H1 (cell line): ENCODE results near the gene ZNF362. TPM values are rescaled to one million over a fixed set of nuclear protein-coding genes. Genes with fewer than 3 reads are reported as not detected.

Source experiments
- CTCF ChIA-PET: fragments of 300-600 bp; sonication (Branson Sonifier 250); formaldehyde crosslinking; loops from one replicate; lab custom pipeline; 2021; ENCODE audit not compliant: partially characterized antibody; lab: Charles Lee
- POLR2A ChIA-PET: fragments of 300-600 bp; sonication (Branson Sonifier 250); formaldehyde crosslinking; loops from one replicate; lab custom pipeline; 2021; ENCODE audit warnings: inconsistent platforms; ENCODE audit not compliant: partially characterized antibody; lab: Charles Lee
- DNase-seq, 2 experiments: peaks; one replicate each; pipeline versions ENCODE4 v3.0.0 to v3.0.0-alpha.2; 2010 to 2022; ENCODE audit warnings: low spot score in 2 of 2, low read depth in 1 of 2, mixed read lengths in 1 of 2
- FAIRE-seq: peaks from 2 replicates; lab custom pipeline; 2011; peaks lifted over from hg19 to GRCh38; lab: Jason Lieb, UNC
- H2AFZ ChIP-seq: 2 replicates; pipeline ENCODE4 v1.8.1; 2012; ENCODE audit warnings: low read length, inconsistent platforms
- H2AK5ac ChIP-seq: 2 replicates; pipeline ENCODE4 v1.6.1; 2013; ENCODE audit warnings: low read depth, low read length
- H2BK120ac ChIP-seq: replicated peaks from 2 replicates; pipeline ENCODE3; 2013; ENCODE audit warnings: low read depth, low read length, inconsistent platforms
- H2BK12ac ChIP-seq: 2 replicates; pipeline ENCODE4 v1.6.1; 2013; ENCODE audit warnings: low read depth, low read length
- H2BK15ac ChIP-seq: 2 replicates; pipeline ENCODE4 v1.6.1; 2013; ENCODE audit warnings: low read length
- H2BK20ac ChIP-seq: 2 replicates; pipeline ENCODE4 v1.6.1; 2013; ENCODE audit warnings: low read length
- H2BK5ac ChIP-seq: 2 replicates; pipeline ENCODE4 v1.6.1; 2013; ENCODE audit warnings: low read depth, low read length
- H3K14ac ChIP-seq: 2 replicates; pipeline ENCODE4 v1.6.1; 2013; ENCODE audit warnings: inconsistent platforms; ENCODE audit not compliant: insufficient read length
- H3K18ac ChIP-seq: 2 replicates; pipeline ENCODE4 v1.6.1; 2013; ENCODE audit warnings: low read length; ENCODE audit errors: extremely low read depth
- H3K23ac ChIP-seq: 2 replicates; pipeline ENCODE4 v1.6.1; 2013; ENCODE audit warnings: inconsistent platforms; ENCODE audit not compliant: insufficient read length
- H3K23me2 ChIP-seq: 2 replicates; pipeline ENCODE4 v1.6.1; 2013; ENCODE audit warnings: low read depth, low read length
- H3K27ac ChIP-seq: 2 replicates; pipeline ENCODE4 v1.6.1; 2011; ENCODE audit warnings: low read depth, low read length, inconsistent platforms
- H3K27me3 ChIP-seq, 4 experiments: replicated peaks in 1 of 4; 1 replicate in 1 of 4; 2 replicates in 3 of 4; pipeline versions ENCODE4 v1.6.1 to v1.8.1; 2011 to 2013; ENCODE audit warnings: low read length in 3 of 4, mild to moderate bottlenecking in 3 of 4, inconsistent platforms in 2 of 4, mixed read lengths in 2 of 4, moderate library complexity in 1 of 4; ENCODE audit not compliant: control insufficient read depth in 3 of 4, insufficient read depth in 3 of 4; ENCODE audit errors: extremely low read depth in 1 of 4
- H3K36me3 ChIP-seq, 4 experiments: 2 replicates each; pipeline versions ENCODE4 v1.6.1 to v1.8.1; 2011 to 2013; ENCODE audit warnings: mild to moderate bottlenecking in 4 of 4, low read length in 3 of 4, moderate library complexity in 2 of 4, control low read depth in 1 of 4, inconsistent platforms in 1 of 4; ENCODE audit not compliant: insufficient read depth in 4 of 4, control insufficient read depth in 2 of 4
- H3K4ac ChIP-seq: replicated peaks from 2 replicates; pipeline ENCODE3; 2013; ENCODE audit warnings: low read length, low read depth, mixed read lengths, inconsistent platforms; ENCODE audit not compliant: insufficient read length
- H3K4me1 ChIP-seq, 4 experiments: replicated peaks in 1 of 4; 1 replicate in 1 of 4; 2 replicates in 3 of 4; pipeline versions ENCODE4 v1.6.1 to v1.8.1; 2011 to 2013; ENCODE audit warnings: low read length in 3 of 4, inconsistent platforms in 2 of 4, mixed read lengths in 1 of 4; ENCODE audit not compliant: insufficient read depth in 4 of 4, control insufficient read depth in 3 of 4
- H3K4me2 ChIP-seq, 2 experiments: 2 replicates each; pipeline versions ENCODE4 v1.6.1 to v1.8.1; 2011 to 2013; ENCODE audit warnings: low read depth in 2 of 2, low read length in 2 of 2, control low read depth in 1 of 2, inconsistent platforms in 1 of 2, mild to moderate bottlenecking in 1 of 2; ENCODE audit not compliant: insufficient read depth in 1 of 2
- H3K4me3 ChIP-seq, 4 experiments: fragments of 200-600, 300-600 bp in 1 of 4; sonication (generic), shearing (Covaris generic), sonication (Bioruptor Twin) in 1 of 4; 2 replicates each; pipeline versions ENCODE4 v1.5.1 to v1.8.1; 2011 to 2016; ENCODE audit warnings: low read length in 4 of 4, low read depth in 3 of 4, control low read depth in 2 of 4, inconsistent platforms in 2 of 4, mild to moderate bottlenecking in 2 of 4, mixed read lengths in 1 of 4, moderate library complexity in 1 of 4; ENCODE audit not compliant: insufficient read depth in 2 of 4; ENCODE audit errors: extremely low read depth in 1 of 4
- H3K56ac ChIP-seq: replicated peaks from 2 replicates; pipeline ENCODE3; 2013; ENCODE audit warnings: low read depth, mild to moderate bottlenecking, mixed read lengths, low read length, inconsistent platforms; ENCODE audit not compliant: insufficient read length
- H3K79me1 ChIP-seq: 2 replicates; pipeline ENCODE4 v1.6.1; 2013; ENCODE audit warnings: low read depth, low read length, control low read depth
- H3K79me2 ChIP-seq, 2 experiments: 2 replicates each; pipeline versions ENCODE4 v1.6.1 to v1.8.1; 2012 to 2013; ENCODE audit warnings: low read length in 2 of 2, mild to moderate bottlenecking in 2 of 2, inconsistent platforms in 1 of 2; ENCODE audit not compliant: insufficient read depth in 2 of 2, control insufficient read depth in 1 of 2
- H3K9ac ChIP-seq, 4 experiments: replicated peaks in 1 of 4; 1 replicate in 1 of 4; 2 replicates in 3 of 4; pipeline versions ENCODE4 v1.6.1 to v1.8.1; 2011 to 2013; ENCODE audit warnings: low read depth in 3 of 4, low read length in 3 of 4, control low read depth in 2 of 4, mild to moderate bottlenecking in 2 of 4, moderate library complexity in 2 of 4, inconsistent platforms in 1 of 4; ENCODE audit errors: extremely low read depth in 1 of 4
- H3K9me3 ChIP-seq, 2 experiments: 2 replicates each; pipeline versions ENCODE4 v1.6.1 to v1.8.1; 2012 to 2013; ENCODE audit warnings: mild to moderate bottlenecking in 2 of 2, moderate library complexity in 2 of 2, control low read depth in 1 of 2, inconsistent platforms in 1 of 2, low read depth in 1 of 2, low read length in 1 of 2, mixed read lengths in 1 of 2; ENCODE audit not compliant: insufficient read depth in 2 of 2
- H4K20me1 ChIP-seq, 2 experiments: replicated peaks in 1 of 2; 2 replicates each; pipeline versions ENCODE3 to v1.8.1; 2011 to 2013; ENCODE audit warnings: inconsistent platforms in 2 of 2, low read length in 2 of 2, mild to moderate bottlenecking in 1 of 2; ENCODE audit not compliant: insufficient read depth in 2 of 2, control insufficient read depth in 1 of 2
- H4K5ac ChIP-seq: 2 replicates; pipeline ENCODE4 v1.6.1; 2013; ENCODE audit warnings: low read length, low read depth, mixed read lengths, inconsistent platforms; ENCODE audit not compliant: insufficient read length
- H4K8ac ChIP-seq: 2 replicates; pipeline ENCODE4 v1.8.0; 2013; ENCODE audit warnings: mild to moderate bottlenecking, moderate library complexity, low read length, inconsistent platforms; ENCODE audit not compliant: insufficient read depth; ENCODE audit errors: extremely low read depth
- H4K91ac ChIP-seq: replicated peaks from 2 replicates; pipeline ENCODE3; 2013; ENCODE audit warnings: low read length, mixed read lengths, inconsistent platforms; ENCODE audit not compliant: insufficient read length
- ATF3 ChIP-seq: IDR thresholded peaks from 2 replicates; pipeline ENCODE4 v1.6.1; 2011; ENCODE audit warnings: low read depth, mild to moderate bottlenecking, low read length; ENCODE audit not compliant: insufficient read depth
- BRCA1 ChIP-seq: IDR thresholded peaks from 2 replicates; pipeline ENCODE4 v1.6.1; 2012; ENCODE audit warnings: low read depth, low read length, improper control_type of control experiment
- CEBPB ChIP-seq: IDR thresholded peaks from 2 replicates; pipeline ENCODE4 v1.6.1; 2012; ENCODE audit warnings: low read depth, low read length
- EP300 ChIP-seq, 2 experiments: IDR thresholded peaks; 1 replicate in 1 of 2; 2 replicates in 1 of 2; pipeline ENCODE4 v1.6.1; 2011 to 2012; ENCODE audit warnings: low read depth in 2 of 2, low read length in 2 of 2, mild to moderate bottlenecking in 2 of 2, borderline replicate concordance in 1 of 2, inconsistent platforms in 1 of 2, moderate library complexity in 1 of 2
- GTF2F1 ChIP-seq: IDR thresholded peaks from 2 replicates; pipeline ENCODE4 v1.6.1; 2012; ENCODE audit warnings: low read depth, low read length, improper control_type of control experiment, borderline replicate concordance
- HDAC6 ChIP-seq: IDR thresholded peaks from one replicate; pipeline ENCODE4 v1.7.1; 2012; ENCODE audit warnings: low read depth, mild to moderate bottlenecking, inconsistent platforms, low read length, moderate library complexity
- JUN ChIP-seq: IDR thresholded peaks from 2 replicates; pipeline ENCODE4 v1.6.1; 2011; ENCODE audit warnings: low read depth, mild to moderate bottlenecking, improper control_type of control experiment, low read length
- JUND ChIP-seq: IDR thresholded peaks from 2 replicates; pipeline ENCODE4 v1.6.1; 2011; ENCODE audit warnings: mild to moderate bottlenecking, improper control_type of control experiment, low read length
- KDM5A ChIP-seq: fragments of 200-600 bp; IDR thresholded peaks from 2 replicates; pipeline ENCODE4 v1.7.1; 2012; ENCODE audit warnings: mild to moderate bottlenecking, low read length, inconsistent platforms, mixed read lengths
- MAFK ChIP-seq: IDR thresholded peaks from 2 replicates; pipeline ENCODE4 v1.6.1; 2012; ENCODE audit warnings: low read depth, mild to moderate bottlenecking, improper control_type of control experiment, low read length
- SIN3A ChIP-seq, 2 experiments: IDR thresholded peaks in 1 of 2; conservative IDR thresholded peaks in 1 of 2; 2 replicates each; pipeline ENCODE4 v1.6.1; 2011 to 2012; ENCODE audit warnings: low read length in 2 of 2, improper control_type of control experiment in 1 of 2, low read depth in 1 of 2, mild to moderate bottlenecking in 1 of 2
- SIX5 ChIP-seq: IDR thresholded peaks from 2 replicates; pipeline ENCODE4 v1.6.1; 2011; ENCODE audit warnings: mild to moderate bottlenecking, low read depth, low read length
- SP4 ChIP-seq: IDR thresholded peaks from 2 replicates; pipeline ENCODE4 v1.6.1; 2012; ENCODE audit warnings: low read length, inconsistent platforms
- TAF1 ChIP-seq: IDR thresholded peaks from 2 replicates; pipeline ENCODE4 v1.6.1; 2011; ENCODE audit warnings: mild to moderate bottlenecking, low read depth, low read length
- TCF12 ChIP-seq: IDR thresholded peaks from 2 replicates; pipeline ENCODE4 v1.6.1; 2011; ENCODE audit warnings: low read depth, mild to moderate bottlenecking, low read length
- WGBS, 2 experiments: shearing (Covaris generic) in 1 of 2; methylation state at CpG; one replicate each; pipeline versions ENCODE4 v1.1.6 to v1.1.7; 2013 to 2015; ENCODE audit warnings: low lambda C conversion rate in 2 of 2, mixed read lengths in 2 of 2, inconsistent platforms in 1 of 2, low coverage in 1 of 2, missing lambda C conversion rate in 1 of 2; ENCODE audit not compliant: insufficient replicate concordance in 2 of 2, insufficient coverage in 1 of 2, insufficient read length in 1 of 2; ENCODE audit errors: extremely low coverage in 1 of 2, missing lambda C conversion rate in 1 of 2; 5-methylcytosine and 5-hydroxymethylcytosine counted together
- polyA plus RNA-seq, 7 experiments: library from polyadenylated mRNA; depleted of rRNA in 3 of 7; stranded (reverse) in 5 of 7; unstranded in 2 of 7; fragments of >200 nt in 5 of 7; fragments of 200-250 nt in 2 of 7; gene quantifications; 1 replicate in 5 of 7; 2 replicates in 1 of 7; 4 replicates in 1 of 7; pipeline versions ENCODE4 v1.2.1 to v1.2.3, GENCODE V29; 2011 to 2013; ENCODE audit warnings: missing spikeins in 2 of 7, mixed read lengths in 2 of 7
- total RNA-seq: library from RNA; stranded (reverse); fragmentation: NEBNext Ultra II Directional; extraction: Animal tissue kit (Norgen Biotek cat#: 25700); gene quantifications from 2 replicates; pipeline ENCODE4 v1.2.1, GENCODE V29; 2021

The ZNF362 gene
- total and polyA plus RNA-seq, 2 of the 8 experiments (the other 6 are each of a cell fraction or from before 2014, with no cell fraction given) = 24.2 to 27.8 TPM

- Histone ChIP-seq H2BK15ac (no peak overlapping the region), H4K20me1 (peaks cover 2 to 8% of the 10 kb centered on the region in 2 experiments), H3K9ac (no peak overlapping the region), H3K4me2 (no peak overlapping the region), H2BK12ac (no peak overlapping the region), H3K27ac (no peak overlapping the region), H3K4me3 (no peak overlapping the region), H3K23me2 (no peaks in the 10 kb centered on the region), H3K79me2 (no peaks in the 10 kb centered on the region), H4K8ac (no peak overlapping the region), H3K14ac (no peak overlapping the region), H3K18ac (no peak overlapping the region), H3K56ac (no peak overlapping the region), H4K91ac (no peak overlapping the region), H3K79me1 (0 out of 2 replicates have a peak, but pooled peaks cover 3% of the 10 kb centered on the region), H3K4me1 (peaks cover 0 to 8% (median 0%) of the 10 kb centered on the region in 4 experiments; a peak in 3 of 7 replicates), H3K36me3 (peaks cover 0 to 12% (median 6%) of the 10 kb centered on the region in 4 experiments; a peak in 6 of 8 replicates), H2AFZ (no peak overlapping the region), H2AK5ac (no peak overlapping the region), H2BK5ac (no peak overlapping the region), H4K5ac (no peak overlapping the region), H2BK20ac (no peak overlapping the region), H3K23ac (no peak overlapping the region), H3K9me3 (no peaks in the 10 kb centered on the region), H3K27me3 (no peaks in the 10 kb centered on the region), H3K4ac (no peak overlapping the region), H2BK120ac (no peak overlapping the region)
- POLR2A ChIA-PET = no interaction called here
- 89% methylated on average over 9 of the region's 9 CpGs; no CpG with 5 or more reads in 1 of the 2 experiments for WGBS, 2 experiments
- CTCF ChIA-PET = interaction anchor here (0.7 to 7.8 kb wide), 55 partner anchors 9 to 401 kb away, joined by 3 to 180 read pairs (median 6); partner anchors contain the start of genes A3GALT2 and ZSCAN20
- FAIRE-seq (no peak), DNase-seq (no peak)
- TF ChIP-seq SP4 (no peak), KDM5A (no peak), GTF2F1 (no peak), CEBPB (no peak), SIX5 (no peak), TAF1 (no peak), BRCA1 (no peak), HDAC6 (no peak), TCF12 (no peak), SIN3A (conservative IDR thresholded peaks at IDR 0.05 in 1 of 2, IDR thresholded peaks at IDR 0.05 in 1 of 2; ENCODE audit: low read depth in 1 of 2, low read length in 2 of 2) (no peak), JUND (no peak), ATF3 (no peak), EP300 (IDR thresholded peaks at IDR 0.05; ENCODE audit: borderline replicate concordance in 1 of 2, low read depth in 2 of 2, low read length in 2 of 2) (no peak), MAFK (no peak), JUN (no peak)
Observed at GRCh38 chr1:33296082-33296458, 39.8 kb downstream of the ZNF362 start.
